ENCODE measurements around the gene ZHX3.

- TF ChIP-seq POLR2A (IDR thresholded peaks at IDR 0.05), result no peak
- no peak for TF ChIP-seq CTCF (IDR thresholded peaks at IDR 0.05)
- TF ChIP-seq EP300 (IDR thresholded peaks at IDR 0.05), result no peak
- no peak for TF ChIP-seq POLR2AphosphoS5 (IDR thresholded peaks at IDR 0.05)
Observed at GRCh38 chr20:41300383-41300782, 17.1 kb downstream of the ZHX3 start.

Measured in stomach (tissue), 4 donors.